GM21717 (cell line): ENCODE measurements around the gene FAM107B.
"Not testable (repeated sequence)": the region's sequence is repeated elsewhere in the genome, so short reads cannot be mapped to it uniquely, and the experiment has no call there.

Experiments used
- ATAC-seq: cut with Tn5 transposase; IDR thresholded peaks from one replicate; pipeline ENCODE4 v1.9.1; 2021; ENCODE audit warnings: mild to moderate bottlenecking, moderate library complexity; ENCODE audit not compliant: unreplicated experiment

The FAM107B gene

DNA sequence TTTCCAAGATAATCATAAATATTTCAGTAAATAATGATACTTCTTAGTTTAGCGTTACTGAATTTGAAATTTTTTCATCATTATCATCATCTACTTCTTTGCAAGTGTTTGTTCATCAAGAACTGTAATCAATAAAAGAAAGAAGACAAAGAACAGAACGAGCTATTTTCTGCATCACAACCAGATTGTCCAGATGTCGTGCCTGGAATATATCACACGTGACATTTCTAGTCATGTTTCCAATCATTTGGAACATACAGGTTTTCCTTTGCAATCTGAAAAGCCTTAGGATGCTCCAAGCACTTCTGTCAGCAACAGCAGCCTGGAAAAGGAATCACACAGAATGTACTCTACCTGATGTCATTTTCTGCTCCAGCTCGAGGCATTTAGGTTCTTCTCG, 107.4 kb downstream of the FAM107B start:
- ATAC-seq, result no peak

DNA sequence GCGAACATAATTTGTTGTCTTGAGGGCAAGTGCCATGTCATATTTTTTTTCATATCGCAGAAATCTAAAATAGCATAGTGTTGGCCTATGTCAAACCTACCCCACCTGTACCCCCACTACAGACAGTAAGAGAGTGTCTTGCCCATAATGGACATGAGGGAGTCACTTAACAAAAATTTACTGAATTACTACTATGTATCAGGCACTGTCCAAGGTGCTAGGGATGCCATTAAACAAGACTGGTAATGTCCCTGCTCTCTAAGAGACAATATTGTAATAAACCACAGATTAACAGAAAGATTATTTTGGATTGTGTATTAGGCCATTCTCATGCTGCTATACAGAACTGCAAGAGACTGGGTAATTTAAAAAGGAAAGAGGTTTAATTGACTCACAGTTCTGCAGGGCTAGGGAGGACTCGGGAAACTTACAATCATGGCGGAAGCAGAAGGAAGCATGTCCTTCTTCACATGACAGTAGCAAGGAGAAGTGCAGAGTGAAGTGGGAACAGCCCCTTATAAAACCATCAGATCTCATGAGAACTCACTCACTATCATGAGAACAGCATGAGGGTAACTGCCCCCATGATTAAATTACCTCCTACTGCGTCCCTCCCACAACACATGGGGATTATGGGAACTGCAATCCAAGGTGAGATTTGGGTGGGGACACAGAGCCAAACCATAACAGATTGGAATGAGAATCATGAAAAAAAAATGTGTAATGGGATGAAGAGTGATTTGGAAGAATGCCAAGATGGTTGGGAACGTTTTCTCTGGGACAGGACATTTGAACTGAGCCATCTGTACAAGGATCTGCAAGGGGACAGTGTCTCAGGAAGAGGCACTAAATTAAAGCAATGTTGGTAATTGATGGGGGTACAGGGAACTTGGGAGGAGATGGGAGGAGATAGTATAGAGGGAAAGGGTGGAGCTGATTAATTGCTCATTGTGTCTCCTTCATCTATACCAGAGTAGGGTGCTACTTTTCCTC, 108.5 kb downstream of the FAM107B start:
- ATAC-seq, result no peak

DNA sequence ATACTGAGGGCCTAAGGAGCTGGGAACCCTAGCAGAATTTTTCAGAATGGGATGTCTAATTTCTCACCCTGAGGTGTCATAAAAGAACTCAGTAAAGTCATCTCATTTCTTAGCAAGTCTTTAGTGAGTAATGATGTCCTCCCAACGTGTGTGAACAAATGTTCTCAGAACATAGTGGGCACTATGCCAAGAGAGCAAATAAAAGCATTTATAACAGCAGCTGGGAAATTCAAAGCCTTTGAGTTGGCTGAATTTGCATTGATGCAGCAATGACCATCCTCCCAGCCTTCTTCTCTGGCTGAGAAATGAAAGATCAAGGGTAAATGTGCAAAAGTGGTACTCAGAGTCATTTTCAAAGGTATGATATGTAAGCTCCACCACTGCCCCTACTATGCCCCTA, 109.4 kb downstream of the FAM107B start:
- ATAC-seq, result no peak

DNA sequence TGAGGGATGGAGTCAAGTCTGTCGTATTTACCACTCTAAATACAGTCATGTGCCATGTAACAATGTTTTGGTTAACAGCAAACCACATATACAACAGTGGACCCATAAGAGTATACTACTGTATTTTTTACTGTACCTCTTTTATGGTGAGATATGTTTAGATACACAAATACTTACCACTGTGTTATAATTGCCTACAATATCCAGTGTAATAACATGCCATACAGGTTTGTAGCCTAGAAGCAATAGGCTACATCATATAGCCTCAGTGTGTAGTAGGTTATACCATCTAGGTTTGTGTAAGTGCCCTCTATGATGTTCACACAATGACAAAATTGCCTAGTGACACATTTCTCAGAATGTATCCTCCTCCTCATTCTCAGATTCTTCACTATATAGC, 110.4 kb downstream of the FAM107B start:
- ATAC-seq, result no peak

DNA sequence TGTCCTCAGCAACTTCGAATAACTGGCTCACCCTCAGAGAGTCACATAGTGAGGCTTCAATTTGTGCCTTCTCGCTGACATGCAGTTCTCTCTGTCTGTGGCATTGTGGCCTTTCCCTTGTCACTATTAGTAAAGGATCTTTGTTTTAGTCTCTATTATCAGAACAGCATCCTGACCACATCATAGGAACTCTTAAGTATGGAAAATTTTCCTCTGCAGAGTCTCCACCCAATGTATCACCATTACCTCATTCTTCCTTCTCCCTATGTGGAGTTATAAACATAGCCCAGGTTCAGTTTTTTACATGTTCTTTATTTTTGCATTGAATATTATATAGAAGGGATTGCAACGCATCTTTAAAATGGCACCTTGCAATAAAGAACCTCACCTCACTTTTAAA, 112.9 kb downstream of the FAM107B start:
- ATAC-seq, result no peak

DNA sequence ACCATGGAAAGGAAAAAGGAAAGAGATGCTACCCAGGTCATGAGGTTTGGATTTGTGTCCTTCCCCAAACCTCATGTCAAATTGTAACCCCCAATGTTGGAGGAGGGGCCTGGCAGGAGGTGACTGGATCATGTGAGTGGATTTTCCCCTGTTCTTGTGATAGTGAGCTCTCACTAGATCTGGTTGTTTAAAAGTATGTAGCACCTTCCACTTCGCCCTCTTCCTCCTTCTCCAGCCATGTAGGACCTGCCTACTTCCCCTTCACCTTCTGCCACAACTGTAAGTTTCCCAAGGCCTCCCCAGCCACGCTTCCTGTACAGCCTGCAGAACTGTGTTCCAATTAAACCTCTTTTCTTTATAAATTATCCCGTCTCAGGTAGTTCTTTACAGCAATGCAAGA, 113.9 kb downstream of the FAM107B start:
- no peak for ATAC-seq

DNA sequence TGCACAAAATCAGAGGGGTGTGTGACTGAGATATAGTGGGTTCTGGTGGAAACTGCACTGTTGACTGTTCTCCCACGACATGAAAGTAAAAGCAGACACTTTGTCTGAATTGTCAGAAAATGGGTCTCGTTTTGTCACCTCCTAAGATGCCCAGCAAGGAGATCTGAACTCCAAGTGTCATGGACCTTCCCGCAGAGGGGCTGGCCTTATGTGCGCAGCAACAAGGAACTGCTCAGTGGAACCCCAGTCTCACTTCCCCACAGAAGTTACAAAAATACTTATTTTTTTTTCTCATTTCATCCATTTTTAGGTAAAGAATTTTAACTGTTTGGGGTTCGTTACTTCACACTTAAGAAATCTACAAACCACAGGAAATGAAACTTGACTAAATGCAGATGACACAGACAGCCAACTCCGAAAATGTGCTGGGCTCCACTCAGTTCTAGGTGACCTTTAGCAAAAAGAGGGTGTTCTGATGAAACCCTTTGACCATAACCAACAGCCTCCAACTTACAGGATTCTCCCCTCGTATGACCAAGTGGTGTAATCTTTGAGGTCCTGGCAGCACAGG, 115.0 kb downstream of the FAM107B start:
- ATAC-seq, result peak; percentile 86

DNA sequence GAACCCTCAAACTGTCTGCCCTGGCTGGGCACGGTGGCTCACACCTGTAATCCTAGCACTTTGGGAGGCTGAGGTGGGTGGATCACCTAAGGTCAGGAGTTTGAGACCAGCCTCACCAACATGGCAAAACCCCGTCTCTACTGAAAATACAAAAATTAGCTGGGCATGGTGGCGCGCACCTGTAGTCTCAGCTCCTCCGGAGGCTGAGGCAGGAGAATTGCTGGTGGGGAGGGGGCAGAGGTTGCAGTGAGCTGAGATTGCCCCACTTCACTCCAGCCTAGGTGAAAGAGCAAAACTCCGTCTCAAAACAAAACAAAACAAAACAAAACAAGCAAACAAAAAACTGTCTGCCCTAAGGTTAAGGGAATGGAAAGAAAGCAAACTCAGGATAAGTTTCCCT, 115.6 kb downstream of the FAM107B start:
- ATAC-seq, result not testable (repeated sequence)

DNA sequence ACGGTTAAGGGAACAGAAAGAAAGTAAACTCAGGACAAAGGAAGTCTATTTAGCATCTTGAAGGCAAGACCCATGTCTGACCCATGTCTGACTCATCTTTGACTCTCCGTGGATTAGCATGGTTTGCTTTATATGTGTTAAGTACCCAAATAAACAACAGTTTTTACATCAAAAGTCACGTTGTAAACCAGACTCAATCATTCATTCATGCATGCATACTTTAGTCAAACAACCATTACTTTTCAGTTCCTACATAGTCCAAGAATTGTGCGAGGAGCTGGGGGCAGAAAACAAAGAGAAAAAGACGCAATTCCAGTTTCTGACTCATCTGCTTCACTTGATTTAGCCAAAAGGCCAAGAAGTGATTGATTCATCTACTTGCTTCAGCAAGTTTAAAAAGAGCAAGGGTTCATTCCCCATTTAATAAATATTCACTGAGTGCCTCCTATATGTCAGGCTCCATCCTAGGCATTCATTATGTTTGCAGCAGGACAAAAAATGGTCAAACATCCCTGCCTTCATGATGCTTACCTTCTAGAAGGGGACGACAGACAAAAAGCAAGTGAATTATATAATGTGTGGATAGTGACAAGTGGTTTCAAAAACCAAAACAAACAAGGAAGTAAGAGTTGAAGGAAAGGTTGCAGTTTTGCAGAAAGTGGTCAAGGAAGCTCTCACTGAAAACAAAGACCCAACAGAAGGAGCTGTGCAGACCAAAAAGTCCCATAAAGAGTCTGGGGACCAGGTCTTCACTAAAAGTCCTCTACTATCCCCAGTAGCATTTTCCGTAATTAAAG, 116.2 kb downstream of the FAM107B start:
- ATAC-seq, result no peak

DNA sequence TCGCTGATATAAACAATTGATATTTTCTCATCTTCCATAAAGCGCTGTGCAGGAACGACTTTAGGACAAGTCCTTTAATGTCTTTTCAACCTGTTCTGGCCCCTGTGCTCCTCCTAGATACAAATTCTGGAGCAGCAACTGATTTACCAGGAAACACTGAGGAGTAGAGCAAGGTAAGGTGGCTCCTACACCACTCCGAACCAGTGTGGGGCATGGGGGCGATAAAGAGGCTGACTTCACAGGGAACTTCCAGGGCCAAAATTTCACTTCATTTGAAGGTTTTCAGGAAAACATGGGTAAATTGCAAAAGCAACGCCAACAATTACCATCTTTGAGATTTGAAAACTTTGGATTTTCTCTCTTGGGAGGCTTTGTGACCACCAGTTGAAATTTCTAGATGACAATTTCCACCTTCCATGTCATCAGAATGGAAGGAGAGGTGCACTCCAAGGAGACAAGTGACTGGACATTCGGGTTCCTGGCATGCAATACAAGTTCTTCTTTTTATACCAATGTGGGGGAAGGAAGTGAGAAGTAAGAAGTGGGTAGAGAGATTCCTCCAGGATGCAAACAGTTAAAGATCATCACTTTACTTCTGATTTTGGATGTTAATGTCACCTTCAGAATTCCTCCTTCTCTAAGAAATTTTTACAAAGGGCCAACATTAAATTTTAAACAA, 118.5 kb downstream of the FAM107B start:
- no peak for ATAC-seq

DNA sequence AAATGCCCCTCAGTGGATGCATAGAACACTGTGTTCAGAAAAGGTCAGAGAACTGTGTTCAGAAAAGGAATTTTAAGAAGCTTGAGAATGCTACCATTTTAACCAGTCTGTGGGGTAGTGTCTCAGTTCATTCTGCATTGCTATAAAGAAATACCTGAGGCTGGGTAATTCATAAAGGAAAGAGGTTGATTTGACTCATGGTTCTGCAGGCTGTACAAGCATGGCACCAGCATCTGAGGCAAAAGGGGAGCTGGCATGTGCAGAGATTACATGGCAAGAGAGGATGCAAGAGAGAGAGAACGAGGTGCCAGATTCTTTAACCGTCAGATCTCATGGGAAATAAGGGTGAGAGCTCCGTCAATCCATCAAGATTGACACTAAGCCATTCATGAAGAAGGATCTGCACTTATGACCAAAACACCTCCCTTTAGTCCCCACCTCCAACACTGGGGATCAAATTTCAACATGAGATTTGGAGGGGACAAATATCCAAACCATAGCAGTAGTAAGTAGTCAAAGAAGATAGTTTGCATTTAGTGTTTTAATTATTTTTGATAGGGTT, 119.8 kb downstream of the FAM107B start:
- no peak for ATAC-seq

DNA sequence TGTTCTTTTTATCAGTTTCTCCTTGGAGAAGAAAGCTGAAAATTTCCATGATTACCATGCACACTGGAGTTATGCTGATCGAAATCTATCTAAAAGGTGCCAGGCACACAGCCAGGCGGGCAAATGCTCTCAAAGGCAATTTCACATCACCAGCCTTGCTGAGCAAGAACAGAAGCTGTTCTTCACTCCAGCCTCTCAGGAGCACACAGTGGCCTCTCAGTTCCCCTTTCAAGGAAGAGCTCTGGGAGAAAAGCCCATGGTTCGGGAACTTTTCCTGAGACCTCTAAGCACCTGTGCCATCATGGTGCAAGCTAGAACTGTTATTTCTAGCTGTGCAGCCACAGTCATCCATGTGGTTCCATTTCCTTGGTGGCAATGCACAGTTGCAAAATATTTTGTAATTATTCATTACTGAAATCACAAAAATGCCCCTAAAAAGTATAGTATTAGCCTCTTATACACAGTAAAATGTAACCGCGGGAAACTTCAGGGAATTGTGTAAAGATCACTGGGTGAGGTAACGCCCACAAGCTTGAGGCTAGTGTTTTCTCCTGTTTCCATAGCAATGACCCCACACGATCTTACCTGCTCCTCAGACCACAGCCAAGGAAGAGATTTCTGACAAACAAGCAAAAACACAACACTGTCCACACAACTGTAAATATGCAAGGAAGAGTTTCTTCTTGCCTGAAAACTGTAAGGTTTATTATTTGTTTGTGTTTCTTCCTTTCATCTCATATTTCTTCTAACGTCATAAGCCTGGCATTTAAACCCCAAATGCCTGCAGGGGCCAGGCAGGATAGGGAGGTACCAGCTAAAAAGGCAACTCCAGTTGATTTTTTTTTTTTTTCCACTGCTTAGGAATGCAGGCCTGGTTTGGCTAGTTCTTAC, 121.2 kb downstream of the FAM107B start:
- no peak for ATAC-seq

DNA sequence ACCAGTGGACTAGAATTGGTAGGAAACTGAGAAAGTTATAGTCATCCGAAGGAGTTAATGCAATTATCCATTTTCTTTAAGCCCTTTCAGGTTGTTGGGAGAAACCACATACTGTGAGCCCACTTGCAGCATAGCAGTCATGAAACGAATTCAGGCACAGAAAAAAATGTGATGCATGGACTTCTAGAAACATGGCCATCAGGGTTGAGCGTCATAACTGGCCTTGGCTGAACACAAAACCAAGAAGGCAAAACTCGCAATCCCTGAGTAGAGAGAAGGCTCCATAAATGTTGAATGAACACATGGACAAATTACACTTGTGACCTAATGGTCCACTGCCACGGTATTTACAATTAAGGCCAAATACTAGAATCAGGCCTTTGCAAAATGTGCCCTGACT, 121.9 kb downstream of the FAM107B start:
- no peak for ATAC-seq

DNA sequence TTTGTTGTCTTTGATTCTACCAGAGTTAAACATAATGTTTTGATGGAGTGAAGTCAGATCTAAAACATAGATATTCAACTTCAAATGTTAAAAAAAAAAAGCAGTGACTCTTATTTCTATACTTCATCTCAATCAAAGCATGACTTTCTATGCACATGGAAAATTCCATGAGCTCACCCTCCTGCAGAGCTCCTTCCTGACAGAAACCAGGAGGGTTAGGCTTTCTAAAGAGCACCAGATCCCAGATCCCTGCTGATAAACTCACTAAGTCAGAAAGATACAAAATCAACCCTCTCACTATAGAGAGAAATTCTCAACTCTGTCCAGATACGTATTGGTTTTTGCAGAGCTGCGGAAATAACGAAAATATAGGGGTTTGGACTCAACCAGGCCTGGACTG, 122.6 kb downstream of the FAM107B start:
- ATAC-seq, result no peak

DNA sequence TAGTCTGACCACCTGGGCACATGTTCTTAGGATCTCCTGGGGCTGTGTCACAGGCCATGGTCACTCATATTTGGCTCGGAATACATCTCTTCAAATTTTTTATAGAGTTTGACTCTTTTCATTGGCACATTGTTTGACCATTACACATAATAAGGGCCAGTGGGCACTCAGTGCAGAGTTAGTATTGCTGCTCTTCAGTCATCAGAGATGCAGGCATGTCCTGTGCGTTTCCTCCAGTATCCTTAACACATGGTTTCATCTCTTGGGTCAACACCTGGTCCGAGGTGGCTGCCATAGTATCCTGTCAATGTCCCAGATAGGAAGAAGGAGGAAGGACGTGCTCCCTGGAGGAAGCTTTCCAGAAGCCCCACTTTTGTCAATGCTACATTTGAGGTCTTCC, 125.0 kb downstream of the FAM107B start:
- no peak for ATAC-seq

DNA sequence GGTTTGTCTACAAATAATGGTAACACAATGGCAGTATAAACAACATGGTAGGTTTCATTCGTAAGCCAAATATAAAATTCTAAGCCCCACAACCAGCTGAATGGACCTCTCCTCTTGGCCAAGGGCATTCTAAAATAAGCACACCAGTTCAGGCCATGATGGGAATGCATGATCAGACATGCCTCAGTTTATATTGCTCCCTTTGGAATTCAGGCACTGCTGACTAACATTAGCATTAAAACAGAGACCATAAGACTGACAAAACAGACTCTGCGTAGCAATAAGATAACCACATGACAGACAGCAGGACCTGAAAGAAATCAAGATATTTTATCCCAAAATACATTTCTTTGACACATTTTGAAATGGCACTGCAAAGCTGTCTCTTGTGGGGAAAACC, 125.8 kb downstream of the FAM107B start:
- no peak for ATAC-seq

DNA sequence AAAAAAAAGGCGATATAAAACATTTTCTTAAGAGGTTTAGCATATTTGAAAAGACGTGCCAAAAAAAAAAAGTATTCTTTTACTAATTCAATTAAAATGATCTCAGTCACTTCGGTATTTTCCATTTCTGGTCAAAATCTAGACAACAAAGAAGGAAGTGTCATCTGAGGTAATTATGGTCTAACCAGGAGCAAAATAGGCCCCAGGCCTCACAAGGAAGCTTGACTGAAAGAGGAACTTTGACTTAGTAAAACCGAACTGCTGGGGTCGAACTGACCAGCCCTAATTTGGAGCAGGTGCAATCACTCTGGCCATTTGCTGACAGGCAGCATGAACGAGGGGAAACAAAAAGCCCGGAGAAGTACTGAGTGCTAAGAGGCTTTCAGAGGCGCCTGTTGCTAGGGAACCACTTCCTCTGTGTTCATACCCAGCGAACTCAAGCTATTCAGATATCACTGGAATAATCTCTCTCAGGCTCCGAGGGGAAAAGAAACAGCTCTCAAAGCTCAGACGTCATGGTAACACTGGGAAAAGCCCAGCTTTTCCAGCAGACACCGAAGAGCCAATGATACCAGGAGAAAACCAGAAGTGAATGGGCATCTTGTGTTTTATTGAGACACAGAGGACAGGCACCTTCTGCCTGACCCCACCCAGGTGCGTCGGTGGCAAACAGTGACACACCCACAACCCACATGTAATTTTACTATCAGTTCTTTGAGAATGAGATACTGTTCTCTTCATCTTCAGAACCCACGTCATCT, 126.5 kb downstream of the FAM107B start:
- peak; percentile 92 for ATAC-seq

DNA sequence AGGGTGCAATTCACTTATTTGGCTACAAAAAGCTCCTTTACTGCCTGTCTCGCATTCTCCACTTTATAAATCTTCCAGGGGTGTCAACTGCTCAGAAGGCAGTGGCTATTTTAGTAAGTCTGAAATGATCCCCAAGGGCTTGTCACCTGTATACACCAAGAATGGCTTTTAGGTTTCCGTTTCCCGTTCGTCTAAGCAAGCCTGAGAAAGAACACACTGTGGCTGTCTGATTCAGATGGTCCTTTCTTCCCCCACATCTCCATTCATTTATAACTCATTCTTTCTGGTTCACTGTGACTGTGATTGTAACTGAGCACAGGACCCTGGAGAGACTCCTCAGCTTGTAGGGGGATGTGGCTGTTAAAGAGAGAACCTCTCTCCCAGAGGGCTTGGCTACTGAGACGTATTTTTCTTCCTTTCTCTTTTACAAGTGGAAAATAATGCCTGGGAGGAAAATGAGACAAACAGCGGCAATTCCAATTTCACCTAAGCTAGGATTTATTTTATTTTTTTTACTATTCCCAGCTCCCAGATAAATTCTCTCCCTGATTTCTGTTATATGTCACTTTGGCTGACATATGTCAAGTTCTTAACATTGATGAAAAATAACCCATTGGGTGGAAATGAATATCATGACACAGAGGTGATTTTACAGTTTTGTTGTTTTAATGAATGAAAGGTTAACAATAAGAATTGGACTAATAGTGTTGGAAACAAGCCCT, 129.3 kb downstream of the FAM107B start:
- ATAC-seq, result no peak
